ENCODE results near the gene UNC13A. TPM values are rescaled to one million over a fixed set of nuclear protein-coding genes. Genes with fewer than 3 reads are reported as not detected.

UNC13A gene
- total and polyA plus RNA-seq, 2 donors (not counting 3 experiments of a cell fraction or from before 2014, with no cell fraction given): 0.04 to 0.09 TPM

DNA sequence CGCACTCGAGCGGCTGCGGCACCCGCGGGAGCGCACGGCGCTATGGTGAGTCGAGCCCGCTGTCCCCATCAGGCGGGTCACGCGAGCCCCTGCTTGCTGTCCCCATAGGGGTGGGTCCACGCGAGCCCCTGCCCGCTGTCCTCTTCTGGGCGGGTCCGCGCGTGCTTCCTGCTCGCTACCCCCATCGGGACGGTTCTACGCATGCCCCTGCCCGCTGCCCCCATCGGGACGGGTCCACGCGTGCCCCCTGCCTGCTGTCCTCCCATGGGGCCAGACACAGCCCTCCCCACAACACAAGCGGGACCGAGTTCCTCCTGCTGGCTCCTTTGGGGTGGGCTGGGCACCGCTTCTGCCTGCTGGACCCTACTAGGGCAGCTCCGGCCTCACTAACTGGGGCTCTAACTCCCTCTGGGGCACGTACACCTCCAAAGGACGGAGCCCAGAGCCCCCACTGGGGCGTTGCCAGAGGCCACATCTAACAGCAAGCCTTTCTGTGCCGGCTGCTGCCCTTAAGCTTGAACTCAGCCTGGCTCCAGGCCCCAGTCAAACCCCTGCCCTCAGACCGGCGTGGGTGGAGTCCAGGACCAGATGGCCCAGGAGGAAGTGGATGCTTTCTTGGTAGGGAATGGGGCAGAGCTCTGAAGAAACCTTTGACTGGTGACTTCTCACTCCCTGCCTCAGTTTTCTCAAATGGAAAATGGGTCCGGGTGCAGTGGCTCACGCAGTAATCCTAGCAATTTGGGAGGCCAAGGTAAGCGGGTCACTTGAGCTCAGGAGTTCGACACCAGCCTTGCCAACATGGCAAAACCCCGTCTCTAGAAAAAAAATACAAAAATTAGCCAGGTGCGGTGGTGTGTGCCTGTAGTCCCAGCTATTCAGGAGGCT lies 132.0 kb downstream of the UNC13A start:
- POLR2A ChIA-PET: interaction anchor here (0.5 kb wide), 1 partner anchor 221 kb away, joined by 4 read pairs; no protein-coding TSS in a partner anchor
- intact Hi-C loops (cut with micrococcal nuclease): loop anchor here (10.0 kb wide), 1 partner anchor 151 kb away; the partner anchor contains the start of gene BST2
- Histone ChIP-seq H4K20me1 (replicated peaks; ENCODE audit: control insufficient read depth, extremely low read depth, insufficient read depth, low read length) (no peaks in the 10 kb centered on the region), H3K9ac (replicated peaks; ENCODE audit: extremely low read depth, insufficient read depth, low read length) (peak overlapping the region; percentile 69), H3K36me3 (ENCODE audit: control insufficient read depth in 2 of 2, extremely low read depth in 1 of 2, insufficient read depth in 2 of 2, low read length in 2 of 2) (peaks cover 6 to 18% of the 10 kb centered on the region in 2 experiments), H3K9me1 (replicated peaks; ENCODE audit: control insufficient read depth, extremely low read depth, insufficient read depth, low read length) (no peaks in the 10 kb centered on the region), H3K4me2 (ENCODE audit: insufficient read depth, low read length) (peak overlapping the region; percentile 88), H3K4me3 (replicated peaks in 1 of 3; ENCODE audit: insufficient read depth in 1 of 3, low read depth in 1 of 3, low read length in 3 of 3) (peak overlapping the region; percentile 88 to 92 (median 89)), H2AFZ (ENCODE audit: low read depth, low read length) (peak overlapping the region; percentile 88), H3K4me1 (ENCODE audit: control insufficient read depth, extremely low read depth, insufficient read depth, low read length) (peaks cover 42% of the 10 kb centered on the region), H3K27me3 (ENCODE audit: control insufficient read depth in 2 of 2, insufficient read depth in 2 of 2, low read length in 2 of 2) (no peaks in the 10 kb centered on the region), H3K9me3 (replicated peaks; ENCODE audit: control insufficient read depth, insufficient read depth, low read length) (no peaks in the 10 kb centered on the region), H3K27ac (ENCODE audit: insufficient read depth, low read depth, low read length) (peak overlapping the region; percentile 81), H3K79me2 (ENCODE audit: control insufficient read depth, insufficient read depth, low read length) (peaks cover 22% of the 10 kb centered on the region)
- DNase-seq (ENCODE audit: low read depth, low spot score): peak; percentile 55
- FAIRE-seq: peak; percentile 83
- TF ChIP-seq POLR2A (IDR thresholded peaks at IDR 0.05; ENCODE audit: low read depth, low read length): peak; percentile 11
- peak; percentile 31 for TF ChIP-seq POLR2AphosphoS5 (IDR thresholded peaks at IDR 0.05; ENCODE audit: insufficient read depth, low read depth, low read length)
- no peak for TF ChIP-seq EZH2 (IDR thresholded peaks at IDR 0.05; ENCODE audit: borderline replicate concordance, low read depth, low read length, severe bottlenecking)
- CTCF ChIA-PET: interaction anchor here (1.1 to 1.3 kb wide), 6 partner anchors 16 to 60 kb away, joined by 3 to 9 read pairs (median 6); partner anchors contain the start of gene PGLS
- TSS peak; percentile 28 for BruUV-seq (replicated peaks)
- dilution Hi-C loops (cut with MboI; ENCODE audit: extremely low pct_ligation_motif_present, low sequenced_read_pairs): no loop called here

DNA sequence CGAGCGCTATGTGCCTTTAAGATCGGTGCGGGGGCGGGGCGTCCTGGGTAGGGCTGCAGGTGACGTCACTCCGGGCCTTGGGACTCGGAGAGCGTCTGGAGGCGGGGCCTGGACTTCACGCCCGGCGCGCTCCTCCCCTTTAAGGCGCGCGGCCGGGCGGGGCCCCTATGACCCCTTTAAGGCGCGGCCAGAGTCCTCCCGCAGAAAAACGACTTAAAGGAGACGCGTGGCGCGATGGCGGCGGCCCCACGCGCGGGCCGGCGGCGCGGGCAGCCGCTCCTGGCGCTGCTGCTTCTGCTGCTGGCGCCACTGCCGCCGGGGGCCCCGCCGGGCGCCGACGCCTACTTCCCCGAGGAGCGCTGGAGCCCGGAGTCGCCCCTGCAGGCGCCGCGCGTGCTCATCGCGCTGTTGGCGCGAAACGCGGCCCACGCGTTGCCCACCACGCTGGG lies 132.7 kb downstream of the UNC13A start, which contains the start of gene COLGALT1:
Gene COLGALT1 (plus strand): TSS at position 170 of the 449 bp plus-strand sequence. CDS start 65 bp downstream, at position 235.
- intact Hi-C loops (cut with micrococcal nuclease): loop anchor here (10.0 kb wide), 1 partner anchor 151 kb away; the partner anchor contains the start of gene BST2
- FAIRE-seq: peak; percentile 89
- ChIA-PET POLR2A (no interaction called here), CTCF (interaction anchor here (1.3 kb wide), 2 partner anchors 16 to 18 kb away, joined by 5 to 9 read pairs; no protein-coding TSS in a partner anchor)
- peak within 1 kb of the TSS; percentile 88 for H2AFZ ChIP-seq (ENCODE audit: low read depth, low read length)
- peak within 1 kb of the TSS; percentile 69 for H3K9ac ChIP-seq (replicated peaks; ENCODE audit: extremely low read depth, insufficient read depth, low read length)
- H3K4me2 ChIP-seq (ENCODE audit: insufficient read depth, low read length): peak within 1 kb of the TSS; percentile 88
- no peaks in the 10 kb centered on the region for H3K9me3 ChIP-seq (replicated peaks; ENCODE audit: control insufficient read depth, insufficient read depth, low read length)
- peaks cover 41% of the 10 kb centered on the region for H3K4me1 ChIP-seq (ENCODE audit: control insufficient read depth, extremely low read depth, insufficient read depth, low read length)
- H3K4me3 ChIP-seq (replicated peaks in 1 of 3; ENCODE audit: insufficient read depth in 1 of 3, low read depth in 1 of 3, low read length in 3 of 3): peak within 1 kb of the TSS; percentile 88 to 92 (median 89)
- H3K27me3 ChIP-seq (ENCODE audit: control insufficient read depth in 2 of 2, insufficient read depth in 2 of 2, low read length in 2 of 2): no peaks in the 10 kb centered on the region
- no TSS peak for BruUV-seq (replicated peaks)
- H4K20me1 ChIP-seq (replicated peaks; ENCODE audit: control insufficient read depth, extremely low read depth, insufficient read depth, low read length): no peaks in the 10 kb centered on the region
- DNase-seq (ENCODE audit: low read depth, low spot score): peak; percentile 94
- no peaks in the 10 kb centered on the region for H3K9me1 ChIP-seq (replicated peaks; ENCODE audit: control insufficient read depth, extremely low read depth, insufficient read depth, low read length)
- no peak for TF ChIP-seq MYC (IDR thresholded peaks at IDR 0.05; ENCODE audit: low read depth, low read length)
- TF ChIP-seq FOS (IDR thresholded peaks at IDR 0.05; ENCODE audit: borderline replicate concordance, insufficient read depth, low read length): peak; percentile 8
- no peak for TF ChIP-seq EZH2 (IDR thresholded peaks at IDR 0.05; ENCODE audit: borderline replicate concordance, low read depth, low read length, severe bottlenecking)
- peak; percentile 71 for TF ChIP-seq POLR2A (IDR thresholded peaks at IDR 0.05; ENCODE audit: low read depth, low read length)
- TF ChIP-seq JUN (IDR thresholded peaks at IDR 0.05; ENCODE audit: borderline replicate concordance, insufficient read depth, insufficient read length, low read depth): peak; percentile 54
- H3K27ac ChIP-seq (ENCODE audit: insufficient read depth, low read depth, low read length): peak within 1 kb of the TSS; percentile 88
- peaks cover 22% of the 10 kb centered on the region for H3K79me2 ChIP-seq (ENCODE audit: control insufficient read depth, insufficient read depth, low read length)
- dilution Hi-C loops (cut with MboI; ENCODE audit: extremely low pct_ligation_motif_present, low sequenced_read_pairs): no loop called here
- H3K36me3 ChIP-seq (ENCODE audit: control insufficient read depth in 2 of 2, extremely low read depth in 1 of 2, insufficient read depth in 2 of 2, low read length in 2 of 2): peaks cover 6 to 17% of the 10 kb centered on the region in 2 experiments

Measured in endothelial cell of umbilical vein (primary cell).